ENCODE measurements around the gene CDKAL1. TPM values are rescaled to one million over a fixed set of nuclear protein-coding genes. Genes with fewer than 3 reads are reported as not detected.

Gene CDKAL1
- total and polyA plus RNA-seq, 10 of the 15 experiments (the other 5 are each of a cell fraction or from before 2014, with no cell fraction given): 10.7 to 26.9 (median 17.3) TPM

- TF ChIP-seq MYB (IDR thresholded peaks at IDR 0.05; ENCODE audit: borderline replicate concordance, low read depth, low read length): no peak
- no peak for TF ChIP-seq ZNF622 (IDR thresholded peaks at IDR 0.05)
- no peak for TF ChIP-seq TCF12 (IDR thresholded peaks at IDR 0.05; ENCODE audit: low read depth, low read length)
- TF ChIP-seq, protein P1, sequence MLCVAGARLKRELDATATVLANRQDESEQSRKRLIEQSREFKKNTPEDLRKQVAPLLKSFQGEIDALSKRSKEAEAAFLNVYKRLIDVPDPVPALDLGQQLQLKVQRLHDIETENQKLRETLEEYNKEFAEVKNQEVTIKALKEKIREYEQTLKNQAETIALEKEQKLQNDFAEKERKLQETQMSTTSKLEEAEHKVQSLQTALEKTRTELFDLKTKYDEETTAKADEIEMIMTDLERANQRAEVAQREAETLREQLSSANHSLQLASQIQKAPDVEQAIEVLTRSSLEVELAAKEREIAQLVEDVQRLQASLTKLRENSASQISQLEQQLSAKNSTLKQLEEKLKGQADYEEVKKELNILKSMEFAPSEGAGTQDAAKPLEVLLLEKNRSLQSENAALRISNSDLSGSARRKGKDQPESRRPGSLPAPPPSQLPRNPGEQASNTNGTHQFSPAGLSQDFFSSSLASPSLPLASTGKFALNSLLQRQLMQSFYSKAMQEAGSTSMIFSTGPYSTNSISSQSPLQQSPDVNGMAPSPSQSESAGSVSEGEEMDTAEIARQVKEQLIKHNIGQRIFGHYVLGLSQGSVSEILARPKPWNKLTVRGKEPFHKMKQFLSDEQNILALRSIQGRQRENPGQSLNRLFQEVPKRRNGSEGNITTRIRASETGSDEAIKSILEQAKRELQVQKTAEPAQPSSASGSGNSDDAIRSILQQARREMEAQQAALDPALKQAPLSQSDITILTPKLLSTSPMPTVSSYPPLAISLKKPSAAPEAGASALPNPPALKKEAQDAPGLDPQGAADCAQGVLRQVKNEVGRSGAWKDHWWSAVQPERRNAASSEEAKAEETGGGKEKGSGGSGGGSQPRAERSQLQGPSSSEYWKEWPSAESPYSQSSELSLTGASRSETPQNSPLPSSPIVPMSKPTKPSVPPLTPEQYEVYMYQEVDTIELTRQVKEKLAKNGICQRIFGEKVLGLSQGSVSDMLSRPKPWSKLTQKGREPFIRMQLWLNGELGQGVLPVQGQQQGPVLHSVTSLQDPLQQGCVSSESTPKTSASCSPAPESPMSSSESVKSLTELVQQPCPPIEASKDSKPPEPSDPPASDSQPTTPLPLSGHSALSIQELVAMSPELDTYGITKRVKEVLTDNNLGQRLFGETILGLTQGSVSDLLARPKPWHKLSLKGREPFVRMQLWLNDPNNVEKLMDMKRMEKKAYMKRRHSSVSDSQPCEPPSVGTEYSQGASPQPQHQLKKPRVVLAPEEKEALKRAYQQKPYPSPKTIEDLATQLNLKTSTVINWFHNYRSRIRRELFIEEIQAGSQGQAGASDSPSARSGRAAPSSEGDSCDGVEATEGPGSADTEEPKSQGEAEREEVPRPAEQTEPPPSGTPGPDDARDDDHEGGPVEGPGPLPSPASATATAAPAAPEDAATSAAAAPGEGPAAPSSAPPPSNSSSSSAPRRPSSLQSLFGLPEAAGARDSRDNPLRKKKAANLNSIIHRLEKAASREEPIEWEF (IDR thresholded peaks at IDR 0.05; ENCODE audit: insufficient replicate concordance, low read depth, low read length): no peak
- TF ChIP-seq CEBPB (IDR thresholded peaks at IDR 0.05; ENCODE audit: borderline replicate concordance in 1 of 2, low read depth in 2 of 2, low read length in 2 of 2): no peak
- TF ChIP-seq YBX1 (IDR thresholded peaks at IDR 0.05): no peak
- TF ChIP-seq SMARCA5 (IDR thresholded peaks at IDR 0.05): no peak
- TF ChIP-seq ZNF207 (IDR thresholded peaks at IDR 0.05; ENCODE audit: borderline replicate concordance): no peak
- TF ChIP-seq, protein P2, sequence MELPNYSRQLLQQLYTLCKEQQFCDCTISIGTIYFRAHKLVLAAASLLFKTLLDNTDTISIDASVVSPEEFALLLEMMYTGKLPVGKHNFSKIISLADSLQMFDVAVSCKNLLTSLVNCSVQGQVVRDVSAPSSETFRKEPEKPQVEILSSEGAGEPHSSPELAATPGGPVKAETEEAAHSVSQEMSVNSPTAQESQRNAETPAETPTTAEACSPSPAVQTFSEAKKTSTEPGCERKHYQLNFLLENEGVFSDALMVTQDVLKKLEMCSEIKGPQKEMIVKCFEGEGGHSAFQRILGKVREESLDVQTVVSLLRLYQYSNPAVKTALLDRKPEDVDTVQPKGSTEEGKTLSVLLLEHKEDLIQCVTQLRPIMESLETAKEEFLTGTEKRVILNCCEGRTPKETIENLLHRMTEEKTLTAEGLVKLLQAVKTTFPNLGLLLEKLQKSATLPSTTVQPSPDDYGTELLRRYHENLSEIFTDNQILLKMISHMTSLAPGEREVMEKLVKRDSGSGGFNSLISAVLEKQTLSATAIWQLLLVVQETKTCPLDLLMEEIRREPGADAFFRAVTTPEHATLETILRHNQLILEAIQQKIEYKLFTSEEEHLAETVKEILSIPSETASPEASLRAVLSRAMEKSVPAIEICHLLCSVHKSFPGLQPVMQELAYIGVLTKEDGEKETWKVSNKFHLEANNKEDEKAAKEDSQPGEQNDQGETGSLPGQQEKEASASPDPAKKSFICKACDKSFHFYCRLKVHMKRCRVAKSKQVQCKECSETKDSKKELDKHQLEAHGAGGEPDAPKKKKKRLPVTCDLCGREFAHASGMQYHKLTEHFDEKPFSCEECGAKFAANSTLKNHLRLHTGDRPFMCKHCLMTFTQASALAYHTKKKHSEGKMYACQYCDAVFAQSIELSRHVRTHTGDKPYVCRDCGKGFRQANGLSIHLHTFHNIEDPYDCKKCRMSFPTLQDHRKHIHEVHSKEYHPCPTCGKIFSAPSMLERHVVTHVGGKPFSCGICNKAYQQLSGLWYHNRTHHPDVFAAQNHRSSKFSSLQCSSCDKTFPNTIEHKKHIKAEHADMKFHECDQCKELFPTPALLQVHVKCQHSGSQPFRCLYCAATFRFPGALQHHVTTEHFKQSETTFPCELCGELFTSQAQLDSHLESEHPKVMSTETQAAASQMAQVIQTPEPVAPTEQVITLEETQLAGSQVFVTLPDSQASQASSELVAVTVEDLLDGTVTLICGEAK (IDR thresholded peaks at IDR 0.05; ENCODE audit: borderline replicate concordance): no peak
- peak; percentile 63; the same call in 1 of the 2 replicates for TF ChIP-seq NR2F1 (conservative IDR thresholded peaks at IDR 0.05)
- no peak for TF ChIP-seq CREB1 (IDR thresholded peaks at IDR 0.05; ENCODE audit: low read depth)
- TF ChIP-seq WRNIP1 (IDR thresholded peaks at IDR 0.05; ENCODE audit: borderline replicate concordance, low read depth, low read length): no peak
- TF ChIP-seq NBN (IDR thresholded peaks at IDR 0.05): no peak
- no peak for TF ChIP-seq HDAC6 (IDR thresholded peaks at IDR 0.05; ENCODE audit: unreplicated experiment)
- TF ChIP-seq ZNF592 (IDR thresholded peaks at IDR 0.05): no peak
Observed at GRCh38 chr6:20837189-20837588, 302.9 kb downstream of the CDKAL1 start (continued).
